ENCODE results near the gene RMRP.

The RMRP gene

GRCh38 chr9:35687306-35687705 lies 29.5 kb upstream of the RMRP start:
- no peak for DNase-seq (ENCODE audit: low read depth in 3 of 3)

- DNase-seq (ENCODE audit: low read depth in 3 of 3), result no peak
Measured at GRCh38 chr9:35686222-35687203, 28.7 kb upstream of the RMRP start.

GRCh38 chr9:35685506-35685905 lies 27.7 kb upstream of the RMRP start:
- no peak for DNase-seq (ENCODE audit: low read depth in 3 of 3)

- DNase-seq (ENCODE audit: low read depth in 3 of 3), result no peak
Measured at GRCh38 chr9:35684921-35685320, 27.1 kb upstream of the RMRP start.

GRCh38 chr9:35683323-35683722 lies 25.5 kb upstream of the RMRP start:
- DNase-seq (ENCODE audit: low read depth in 3 of 3), result no peak

GRCh38 chr9:35682520-35683315 lies 24.9 kb upstream of the RMRP start:
- DNase-seq (ENCODE audit: low read depth in 3 of 3), result no peak

- no peak for DNase-seq (ENCODE audit: low read depth in 3 of 3)
Measured at GRCh38 chr9:35682051-35682450, 24.2 kb upstream of the RMRP start.

- DNase-seq (ENCODE audit: low read depth in 3 of 3), result no peak
Measured at GRCh38 chr9:35681341-35682002, 23.7 kb upstream of the RMRP start.

GRCh38 chr9:35680331-35681105 lies 22.7 kb upstream of the RMRP start:
- DNase-seq (ENCODE audit: low read depth in 3 of 3), result no peak

- DNase-seq (ENCODE audit: low read depth in 3 of 3), result no peak
Measured at GRCh38 chr9:35679766-35680330, 22.0 kb upstream of the RMRP start.

- no peak for DNase-seq (ENCODE audit: low read depth in 3 of 3)
Measured at GRCh38 chr9:35679091-35679490, 21.3 kb upstream of the RMRP start.

- no peak for DNase-seq (ENCODE audit: low read depth in 3 of 3)
Measured at GRCh38 chr9:35675732-35676392, 18.0 kb upstream of the RMRP start.

GRCh38 chr9:35675204-35675603 lies 17.4 kb upstream of the RMRP start:
- no peak for DNase-seq (ENCODE audit: low read depth in 3 of 3)

GRCh38 chr9:35674025-35674361 lies 16.2 kb upstream of the RMRP start:
- DNase-seq (ENCODE audit: low read depth in 3 of 3), result no peak

GRCh38 chr9:35673132-35674024 lies 15.6 kb upstream of the RMRP start, which contains the start of gene CA9:
Gene CA9 (plus strand): TSS chr9:35673928. CDS start chr9:35673960, 32 bp downstream.
- no peak for DNase-seq (ENCODE audit: low read depth in 3 of 3)

- no peak for DNase-seq (ENCODE audit: low read depth in 3 of 3)
Measured at GRCh38 chr9:35669331-35670145, 11.7 kb upstream of the RMRP start.

- no peak for DNase-seq (ENCODE audit: low read depth in 3 of 3)
Measured at GRCh38 chr9:35667939-35668338, 10.1 kb upstream of the RMRP start.

- DNase-seq (ENCODE audit: low read depth in 3 of 3), result no peak
Measured at GRCh38 chr9:35666549-35666948, 8.7 kb upstream of the RMRP start.

GRCh38 chr9:35666045-35666444 lies 8.2 kb upstream of the RMRP start:
- DNase-seq (ENCODE audit: low read depth in 3 of 3), result no peak

Measured in stimulated activated CD4-positive, alpha-beta T cell treated with anti-CD3 and anti-CD28 coated beads, TNF-alpha, amount 100 ng/mL, for 4 hours (primary cell).